Measurements from ENCODE around the gene NUP107.

The NUP107 gene

GRCh38 chr12:68791897-68792481, 105.2 kb downstream of the NUP107 start:
- ATAC-seq (ENCODE audit: insufficient read depth, low read depth) (no peak), DNase-seq (no peak)
- no peaks in the 10 kb centered on the region for H3K9me3 ChIP-seq (ENCODE audit: insufficient read depth, low read length, severe bottlenecking)
- no peak overlapping the region for H3K9ac ChIP-seq (ENCODE audit: low read depth, low read length)
- H3K27me3 ChIP-seq (ENCODE audit: insufficient read depth, low read length, poor library complexity), result no peaks in the 10 kb centered on the region
- no peak overlapping the region for H3K4me3 ChIP-seq (ENCODE audit: low read depth in 1 of 2, low read length in 2 of 2)
- H3K4me2 ChIP-seq (ENCODE audit: insufficient read depth, low read length), result no peak overlapping the region
- no peak overlapping the region for H2AFZ ChIP-seq (ENCODE audit: low read depth, low read length)
- no peak for TF ChIP-seq EZH2 (IDR thresholded peaks at IDR 0.05; ENCODE audit: borderline replicate concordance, low read depth, low read length, severe bottlenecking)
- TF ChIP-seq CTCF (IDR thresholded peaks at IDR 0.05; ENCODE audit: borderline replicate concordance, extremely low read depth, low read length, poor library complexity, severe bottlenecking), result no peak
- H4K20me1 ChIP-seq (ENCODE audit: insufficient read depth, low read length), result no peaks in the 10 kb centered on the region
- H3K36me3 ChIP-seq (ENCODE audit: insufficient read depth, low read length), result no peaks in the 10 kb centered on the region
- no peak overlapping the region for H3K27ac ChIP-seq (ENCODE audit: low read length)
- no peaks in the 10 kb centered on the region for H3K79me2 ChIP-seq (ENCODE audit: insufficient read depth, low read length)
- no peaks in the 10 kb centered on the region for H3K4me1 ChIP-seq (ENCODE audit: insufficient read depth, low read length)

- no peak overlapping the region for H3K9ac ChIP-seq (ENCODE audit: low read depth, low read length)
- no peak overlapping the region for H3K4me2 ChIP-seq (ENCODE audit: insufficient read depth, low read length)
- no peaks in the 10 kb centered on the region for H3K79me2 ChIP-seq (ENCODE audit: insufficient read depth, low read length)
- ATAC-seq (ENCODE audit: insufficient read depth, low read depth), result peak; percentile 78
- H2AFZ ChIP-seq (ENCODE audit: low read depth, low read length), result no peak overlapping the region
- no peaks in the 10 kb centered on the region for H3K36me3 ChIP-seq (ENCODE audit: insufficient read depth, low read length)
- TF ChIP-seq CTCF (IDR thresholded peaks at IDR 0.05; ENCODE audit: borderline replicate concordance, extremely low read depth, low read length, poor library complexity, severe bottlenecking), result no peak
- TF ChIP-seq EZH2 (IDR thresholded peaks at IDR 0.05; ENCODE audit: borderline replicate concordance, low read depth, low read length, severe bottlenecking), result no peak
- no peaks in the 10 kb centered on the region for H3K27me3 ChIP-seq (ENCODE audit: insufficient read depth, low read length, poor library complexity)
- DNase-seq, result no peak
- H3K27ac ChIP-seq (ENCODE audit: low read length), result no peak overlapping the region
- H4K20me1 ChIP-seq (ENCODE audit: insufficient read depth, low read length), result no peaks in the 10 kb centered on the region
- H3K4me1 ChIP-seq (ENCODE audit: insufficient read depth, low read length), result no peaks in the 10 kb centered on the region
- no peak overlapping the region for H3K4me3 ChIP-seq (ENCODE audit: low read depth in 1 of 2, low read length in 2 of 2)
- no peaks in the 10 kb centered on the region for H3K9me3 ChIP-seq (ENCODE audit: insufficient read depth, low read length, severe bottlenecking)
These were observed 106.2 kb downstream of the NUP107 start for GRCh38 chr12:68792952-68793351.

- H3K27ac ChIP-seq (ENCODE audit: low read length), result no peak overlapping the region
- H3K4me2 ChIP-seq (ENCODE audit: insufficient read depth, low read length), result no peak overlapping the region
- no peaks in the 10 kb centered on the region for H3K4me1 ChIP-seq (ENCODE audit: insufficient read depth, low read length)
- no peaks in the 10 kb centered on the region for H3K9me3 ChIP-seq (ENCODE audit: insufficient read depth, low read length, severe bottlenecking)
- H3K9ac ChIP-seq (ENCODE audit: low read depth, low read length), result no peak overlapping the region
- ATAC-seq (ENCODE audit: insufficient read depth, low read depth), result no peak
- H4K20me1 ChIP-seq (ENCODE audit: insufficient read depth, low read length), result no peaks in the 10 kb centered on the region
- no peak overlapping the region for H2AFZ ChIP-seq (ENCODE audit: low read depth, low read length)
- H3K27me3 ChIP-seq (ENCODE audit: insufficient read depth, low read length, poor library complexity), result no peaks in the 10 kb centered on the region
- H3K79me2 ChIP-seq (ENCODE audit: insufficient read depth, low read length), result no peaks in the 10 kb centered on the region
- DNase-seq, result no peak
- no peak for TF ChIP-seq EZH2 (IDR thresholded peaks at IDR 0.05; ENCODE audit: borderline replicate concordance, low read depth, low read length, severe bottlenecking)
- TF ChIP-seq CTCF (IDR thresholded peaks at IDR 0.05; ENCODE audit: borderline replicate concordance, extremely low read depth, low read length, poor library complexity, severe bottlenecking), result no peak
- no peak overlapping the region for H3K4me3 ChIP-seq (ENCODE audit: low read depth in 1 of 2, low read length in 2 of 2)
- no peaks in the 10 kb centered on the region for H3K36me3 ChIP-seq (ENCODE audit: insufficient read depth, low read length)
These were observed 106.7 kb downstream of the NUP107 start for GRCh38 chr12:68793436-68793835.

Measured in DND-41 (cell line).